IPS-18a (cell line): ENCODE measurements around the gene OSBP2.

Experiments used
- H3K27ac ChIP-seq: one replicate; pipeline ENCODE4 v1.5.1; 2013; ENCODE audit warnings: low read length
- H3K27me3 ChIP-seq: one replicate; pipeline ENCODE4 v1.6.1; 2013; ENCODE audit warnings: mild to moderate bottlenecking, low read length; ENCODE audit not compliant: control insufficient read depth, insufficient read depth
- H3K36me3 ChIP-seq: one replicate; pipeline ENCODE4 v1.6.1; 2013; ENCODE audit warnings: low read depth, low read length; ENCODE audit not compliant: control insufficient read depth
- H3K4me1 ChIP-seq: one replicate; pipeline ENCODE4 v1.6.1; 2013; ENCODE audit warnings: low read depth, low read length; ENCODE audit not compliant: control insufficient read depth
- H3K4me3 ChIP-seq: one replicate; pipeline ENCODE4 v1.5.1; 2013; ENCODE audit warnings: low read length
- H3K9ac ChIP-seq: one replicate; pipeline ENCODE4 v1.6.1; 2013; ENCODE audit warnings: mild to moderate bottlenecking, low read length, moderate library complexity
- H3K9me3 ChIP-seq: one replicate; pipeline ENCODE4 v1.6.1; 2013; ENCODE audit warnings: low read depth, low read length; ENCODE audit not compliant: control insufficient read depth

OSBP2 gene

GRCh38 chr22:30829901-30830550 lies 135.4 kb downstream of the OSBP2 start:
- no peaks in the 10 kb centered on the region for H3K9me3 ChIP-seq
- no peaks in the 10 kb centered on the region for H3K27me3 ChIP-seq
- peaks cover 8% of the 10 kb centered on the region for H3K4me1 ChIP-seq
- no peak overlapping the region for H3K9ac ChIP-seq
- H3K27ac ChIP-seq: no peak overlapping the region
- H3K36me3 ChIP-seq: no peaks in the 10 kb centered on the region
- H3K4me3 ChIP-seq: no peak overlapping the region

GRCh38 chr22:30830907-30831306 lies 136.2 kb downstream of the OSBP2 start:
- Histone ChIP-seq H3K36me3 (no peaks in the 10 kb centered on the region), H3K9me3 (no peaks in the 10 kb centered on the region), H3K9ac (no peak overlapping the region), H3K4me3 (no peak overlapping the region), H3K4me1 (peaks cover 8% of the 10 kb centered on the region), H3K27ac (no peak overlapping the region), H3K27me3 (no peaks in the 10 kb centered on the region)

GRCh38 chr22:30832407-30832987 lies 137.8 kb downstream of the OSBP2 start:
- H3K27me3 ChIP-seq: no peaks in the 10 kb centered on the region
- H3K27ac ChIP-seq: no peak overlapping the region
- H3K4me3 ChIP-seq: no peak overlapping the region
- H3K36me3 ChIP-seq: no peaks in the 10 kb centered on the region
- H3K4me1 ChIP-seq: peaks cover 8% of the 10 kb centered on the region
- H3K9ac ChIP-seq: no peak overlapping the region
- no peaks in the 10 kb centered on the region for H3K9me3 ChIP-seq

- H3K9me3 ChIP-seq: no peaks in the 10 kb centered on the region
- peaks cover 8% of the 10 kb centered on the region for H3K4me1 ChIP-seq
- H3K4me3 ChIP-seq: no peak overlapping the region
- H3K27ac ChIP-seq: no peak overlapping the region
- H3K9ac ChIP-seq: no peak overlapping the region
- H3K27me3 ChIP-seq: no peaks in the 10 kb centered on the region
- no peaks in the 10 kb centered on the region for H3K36me3 ChIP-seq
These were observed 138.6 kb downstream of the OSBP2 start for GRCh38 chr22:30833322-30833721.

- H3K9me3 ChIP-seq: no peaks in the 10 kb centered on the region
- H3K4me3 ChIP-seq: no peak overlapping the region
- H3K4me1 ChIP-seq: no peaks in the 10 kb centered on the region
- no peak overlapping the region for H3K27ac ChIP-seq
- no peak overlapping the region for H3K9ac ChIP-seq
- no peaks in the 10 kb centered on the region for H3K36me3 ChIP-seq
- H3K27me3 ChIP-seq: no peaks in the 10 kb centered on the region
These were observed 142.9 kb downstream of the OSBP2 start for GRCh38 chr22:30837531-30837930.

GRCh38 chr22:30838111-30838510 lies 143.4 kb downstream of the OSBP2 start:
- Histone ChIP-seq H3K9me3 (no peaks in the 10 kb centered on the region), H3K9ac (no peak overlapping the region), H3K36me3 (no peaks in the 10 kb centered on the region), H3K27ac (no peak overlapping the region), H3K4me1 (no peaks in the 10 kb centered on the region), H3K27me3 (no peaks in the 10 kb centered on the region), H3K4me3 (no peak overlapping the region)

- Histone ChIP-seq H3K36me3 (no peaks in the 10 kb centered on the region), H3K27me3 (no peaks in the 10 kb centered on the region), H3K4me1 (no peaks in the 10 kb centered on the region), H3K9me3 (no peaks in the 10 kb centered on the region), H3K9ac (no peak overlapping the region), H3K4me3 (no peak overlapping the region), H3K27ac (no peak overlapping the region)
These were observed 146.6 kb downstream of the OSBP2 start for GRCh38 chr22:30841273-30841672.

- Histone ChIP-seq H3K36me3 (no peaks in the 10 kb centered on the region), H3K27me3 (no peaks in the 10 kb centered on the region), H3K9me3 (no peaks in the 10 kb centered on the region), H3K4me3 (no peak overlapping the region), H3K4me1 (no peaks in the 10 kb centered on the region), H3K9ac (no peak overlapping the region), H3K27ac (no peak overlapping the region)
These were observed 148.6 kb downstream of the OSBP2 start for GRCh38 chr22:30843245-30843644.

- no peaks in the 10 kb centered on the region for H3K4me1 ChIP-seq
- H3K36me3 ChIP-seq: no peaks in the 10 kb centered on the region
- no peaks in the 10 kb centered on the region for H3K9me3 ChIP-seq
- H3K4me3 ChIP-seq: no peak overlapping the region
- H3K27me3 ChIP-seq: no peaks in the 10 kb centered on the region
- no peak overlapping the region for H3K27ac ChIP-seq
- H3K9ac ChIP-seq: no peak overlapping the region
These were observed 152.9 kb downstream of the OSBP2 start for GRCh38 chr22:30847583-30847982.

GRCh38 chr22:30855266-30855665 lies 160.6 kb downstream of the OSBP2 start:
- H3K4me1 ChIP-seq: no peaks in the 10 kb centered on the region
- no peaks in the 10 kb centered on the region for H3K27me3 ChIP-seq
- no peak overlapping the region for H3K4me3 ChIP-seq
- no peak overlapping the region for H3K27ac ChIP-seq
- no peaks in the 10 kb centered on the region for H3K9me3 ChIP-seq
- H3K36me3 ChIP-seq: no peaks in the 10 kb centered on the region
- no peak overlapping the region for H3K9ac ChIP-seq

GRCh38 chr22:30855677-30856518 lies 161.2 kb downstream of the OSBP2 start:
- Histone ChIP-seq H3K36me3 (no peaks in the 10 kb centered on the region), H3K27ac (no peak overlapping the region), H3K4me3 (no peak overlapping the region)

More at GRCh38 chr22:30855677-30856518, 161.2 kb downstream of the OSBP2 start:
- Histone ChIP-seq H3K27me3 (no peaks in the 10 kb centered on the region), H3K4me1 (no peaks in the 10 kb centered on the region), H3K9ac (no peak overlapping the region), H3K9me3 (no peaks in the 10 kb centered on the region)
